Activated T-helper 1 cell treated with Interleukin-2 at 50 U/mL for 16 hours (primary cell): ENCODE data around the gene UNCX.
"Not testable (repeated sequence)": the region's sequence is repeated elsewhere in the genome, so short reads cannot be mapped to it uniquely, and the experiment has no call there.

Source experiments
- DNase-seq: peaks from one replicate; pipeline ENCODE4 v3.0.0-alpha.2; 2020; ENCODE audit warnings: low read depth

UNCX gene

DNA sequence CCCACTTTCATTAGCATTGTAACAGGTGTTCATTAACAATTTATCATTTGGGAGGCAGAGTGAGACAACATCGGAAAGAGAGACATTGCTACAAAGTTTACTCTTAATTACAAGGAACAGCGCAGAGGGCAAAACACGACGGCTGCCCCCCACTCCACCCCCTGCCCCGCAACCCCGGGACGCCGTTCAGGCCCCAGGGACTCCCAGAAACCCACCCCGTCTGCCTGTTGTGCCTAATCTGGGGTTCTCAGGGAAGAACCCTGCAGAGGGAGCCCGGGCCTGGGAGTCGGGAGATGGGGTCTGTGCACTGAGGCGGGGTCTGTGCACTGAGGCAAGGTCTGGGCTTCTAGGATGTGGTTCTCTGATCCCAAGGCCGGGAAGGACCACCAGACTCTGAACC is 25.2 kb downstream of the UNCX start:
- DNase-seq, result no peak

DNA sequence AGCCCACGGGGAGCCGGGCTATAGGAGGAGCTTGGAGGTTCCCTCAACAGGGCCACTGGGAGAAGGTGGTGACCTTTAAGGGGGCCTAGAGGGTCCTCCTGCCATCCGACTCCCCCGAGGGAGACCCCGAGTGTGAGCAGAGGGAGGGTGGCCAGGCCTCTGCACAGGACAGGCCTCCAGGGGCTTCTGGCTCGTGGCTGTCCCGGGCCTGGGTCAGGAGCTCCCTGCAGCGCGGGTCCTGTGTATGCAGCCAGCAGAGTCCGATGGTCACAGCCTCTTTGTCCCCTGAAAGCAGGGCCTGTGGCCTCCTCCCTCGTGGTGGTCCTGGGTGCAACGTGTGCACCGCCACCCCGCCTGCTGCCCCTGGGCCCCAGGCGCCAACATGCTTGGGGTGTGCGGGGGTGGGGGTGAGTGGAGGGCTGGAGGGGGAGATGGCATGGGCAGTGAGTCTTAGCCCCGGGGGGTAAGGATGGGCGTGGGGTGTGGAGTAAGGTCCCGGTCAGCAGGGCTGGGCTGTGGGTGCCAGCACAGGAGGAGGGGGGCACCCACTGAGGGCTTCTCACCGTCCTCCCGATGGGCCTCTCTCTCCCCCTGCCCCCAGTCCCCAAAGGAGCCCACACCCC is 27.1 kb downstream of the UNCX start:
- no peak for DNase-seq

GRCh38 chr7:1260244-1260635 is 27.6 kb downstream of the UNCX start:
- no peak for DNase-seq

- DNase-seq, result not testable (repeated sequence)
These were observed 28.4 kb downstream of the UNCX start for GRCh38 chr7:1261036-1261435.

DNA sequence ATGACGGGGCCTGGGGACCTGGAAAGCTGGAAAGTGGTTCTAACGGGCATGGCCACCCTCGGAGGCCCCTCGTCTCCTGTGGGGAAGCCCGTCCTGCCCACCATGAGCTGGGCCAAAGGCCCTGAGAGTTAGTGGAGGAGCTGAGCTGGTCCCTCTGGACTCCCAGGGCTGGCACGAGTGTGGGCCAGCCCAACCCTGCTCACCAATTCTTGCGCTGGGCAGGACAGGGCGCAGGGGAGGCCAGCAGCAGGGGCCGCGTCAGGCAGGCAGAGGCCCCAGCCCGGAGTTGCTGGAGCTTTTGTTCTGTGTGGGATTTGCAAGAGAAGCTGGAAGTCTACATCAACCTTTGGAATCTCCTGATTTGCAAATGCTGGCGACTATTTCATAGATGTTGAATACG is 29.8 kb downstream of the UNCX start:
- no peak for DNase-seq

- no peak for DNase-seq
These were observed 30.8 kb downstream of the UNCX start for GRCh38 chr7:1263391-1263951.

GRCh38 chr7:1264345-1265280 is 31.9 kb downstream of the UNCX start:
- DNase-seq, result no peak

DNA sequence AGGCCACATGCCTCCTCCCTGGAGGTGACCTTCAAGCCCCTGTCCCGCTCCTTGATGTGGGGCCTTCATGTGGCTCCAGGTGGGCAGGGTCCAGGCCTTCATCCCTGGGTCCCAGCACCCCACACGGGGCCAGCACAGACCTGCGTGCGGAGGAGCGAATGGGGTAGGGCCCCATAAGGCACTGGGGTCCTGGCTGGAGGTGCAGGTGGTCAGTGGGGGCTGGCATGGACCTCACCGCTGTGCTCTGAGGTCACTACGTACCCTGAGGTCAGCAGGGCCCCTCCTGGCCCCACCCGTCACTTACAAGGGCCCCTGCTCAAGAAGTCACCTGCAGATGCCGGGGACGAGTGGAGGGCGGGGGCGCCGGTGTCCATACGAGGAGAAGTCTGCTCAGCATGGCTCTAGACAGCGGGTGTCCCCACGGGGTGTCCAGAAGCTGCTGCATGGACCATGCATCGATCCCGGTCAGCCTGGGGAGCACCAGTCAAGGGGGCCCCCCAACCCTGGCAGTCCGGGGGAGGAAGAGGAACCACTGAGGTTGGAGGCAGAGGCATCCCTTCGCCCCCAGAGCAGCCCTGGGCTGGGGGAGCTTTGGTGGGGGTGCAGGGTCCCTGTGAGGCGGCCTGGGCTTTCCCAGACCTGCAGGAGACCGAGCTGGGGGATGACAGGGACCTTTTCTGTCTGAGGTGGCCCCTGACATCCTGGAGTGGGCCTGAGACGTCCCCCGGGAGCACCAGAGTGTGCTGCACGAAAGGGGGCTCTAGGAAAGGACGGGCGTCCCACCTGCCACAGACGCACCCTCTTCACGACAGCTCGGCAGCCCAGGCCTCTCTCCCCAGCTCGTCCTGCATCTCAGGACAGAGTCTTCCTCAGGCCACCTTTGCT is 34.6 kb downstream of the UNCX start:
- DNase-seq, result no peak

DNA sequence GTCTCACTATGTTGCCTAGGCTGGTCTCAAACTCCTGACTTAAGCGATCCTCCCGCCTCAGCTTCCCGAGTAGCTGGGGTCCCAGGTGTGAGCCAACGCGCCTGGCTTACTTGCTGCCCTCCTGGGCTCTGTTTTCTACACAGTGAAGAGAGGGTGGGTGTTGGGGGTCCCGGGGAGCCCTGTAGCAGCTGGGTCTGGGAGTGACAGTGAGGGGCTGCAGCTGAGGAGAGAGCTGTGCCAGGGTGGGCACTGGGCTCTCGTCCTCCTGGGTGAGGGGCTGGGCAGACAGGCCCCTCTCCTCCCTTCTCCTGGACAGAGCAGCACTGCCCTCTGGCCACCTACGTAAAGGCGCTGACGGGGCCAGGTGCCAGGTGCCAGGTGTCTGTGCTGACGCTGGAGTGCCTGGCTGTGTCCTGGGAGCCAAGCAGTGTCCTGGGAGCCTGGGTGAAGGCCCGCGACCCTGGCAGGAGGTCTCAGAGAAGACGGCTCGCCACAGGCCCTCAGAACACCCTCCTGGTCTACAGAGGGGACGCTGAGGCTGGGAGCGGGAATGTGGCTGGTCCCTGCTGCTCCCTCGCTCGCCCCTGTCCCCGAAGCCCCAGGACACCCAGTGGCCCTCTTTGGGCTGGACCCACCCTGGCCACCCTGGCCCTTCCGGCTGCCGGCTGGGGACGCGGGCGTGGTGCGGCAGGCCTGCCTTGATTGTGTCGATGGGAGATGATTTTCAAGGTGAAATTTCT is 35.6 kb downstream of the UNCX start:
- no peak for DNase-seq

- no peak for DNase-seq
These were observed 36.2 kb downstream of the UNCX start for GRCh38 chr7:1268866-1269265.

DNA sequence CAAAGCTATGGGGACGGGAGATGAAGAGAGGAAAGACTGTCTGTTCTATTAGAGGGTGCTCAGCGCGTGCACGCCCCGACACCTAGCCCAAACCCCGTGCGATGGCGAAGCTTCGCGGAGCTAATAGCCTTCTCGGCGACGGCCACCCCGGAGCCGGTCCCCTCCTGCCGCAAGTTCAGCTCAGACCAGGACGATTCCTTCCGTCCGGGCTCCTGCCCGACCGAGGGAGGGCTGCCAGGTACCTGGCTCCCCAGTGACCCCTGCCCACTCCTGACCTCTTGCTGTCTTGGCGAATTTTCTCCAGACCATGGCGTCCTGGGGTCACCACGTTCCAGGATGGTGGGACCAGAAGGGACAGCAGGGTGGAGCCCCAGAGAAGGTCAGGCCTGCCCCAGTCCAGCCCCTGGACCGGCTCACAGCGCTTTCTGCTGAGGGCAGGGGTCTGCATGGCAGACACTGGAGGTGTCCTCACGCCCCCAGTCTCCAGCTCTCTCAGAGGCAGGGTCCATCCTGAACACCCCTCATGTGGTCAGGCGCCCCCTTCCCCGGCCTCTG is 36.7 kb downstream of the UNCX start:
- no peak for DNase-seq

DNA sequence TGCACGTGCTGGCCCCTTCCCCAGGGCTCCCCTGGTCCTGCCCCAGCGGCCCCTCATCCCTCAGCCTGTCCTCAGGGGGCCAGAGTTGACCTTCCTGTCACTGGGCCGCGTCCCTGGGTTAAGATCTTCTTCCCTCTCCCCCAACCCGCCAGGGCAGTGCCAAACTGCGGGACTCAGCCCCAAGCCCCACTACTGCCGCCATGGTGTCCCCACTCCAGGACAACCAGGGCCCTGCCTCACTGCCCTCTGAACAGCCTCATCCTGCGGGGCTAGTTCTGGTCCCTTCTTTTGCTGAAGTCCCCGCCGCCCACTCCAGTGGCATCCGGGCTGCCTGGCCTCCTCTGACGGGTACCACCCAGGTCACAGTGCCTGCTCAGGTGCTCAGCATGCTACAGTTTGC is 37.5 kb downstream of the UNCX start:
- no peak for DNase-seq

DNA sequence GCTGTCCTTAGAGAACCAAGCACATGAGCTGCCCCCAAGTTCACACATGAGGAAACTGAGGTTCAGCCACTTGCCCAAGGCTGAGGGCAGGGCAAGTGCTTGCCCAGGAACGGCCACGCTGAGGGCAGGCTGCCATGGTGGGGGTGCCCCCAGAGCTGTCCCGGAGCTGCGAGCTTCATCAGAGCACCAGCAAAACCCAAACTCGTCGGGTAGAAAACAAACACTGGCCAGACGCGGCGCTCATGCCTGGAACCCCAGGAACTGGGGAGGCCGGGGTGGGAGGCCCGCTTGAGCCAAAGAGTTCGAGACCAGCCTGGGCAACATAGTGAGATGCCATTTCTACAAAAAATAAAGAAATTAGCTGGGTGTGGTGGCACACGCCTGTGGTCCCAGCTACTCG is 38.4 kb downstream of the UNCX start:
- no peak for DNase-seq

- DNase-seq, result no peak
These were observed 39.0 kb downstream of the UNCX start for GRCh38 chr7:1271656-1272055.

DNA sequence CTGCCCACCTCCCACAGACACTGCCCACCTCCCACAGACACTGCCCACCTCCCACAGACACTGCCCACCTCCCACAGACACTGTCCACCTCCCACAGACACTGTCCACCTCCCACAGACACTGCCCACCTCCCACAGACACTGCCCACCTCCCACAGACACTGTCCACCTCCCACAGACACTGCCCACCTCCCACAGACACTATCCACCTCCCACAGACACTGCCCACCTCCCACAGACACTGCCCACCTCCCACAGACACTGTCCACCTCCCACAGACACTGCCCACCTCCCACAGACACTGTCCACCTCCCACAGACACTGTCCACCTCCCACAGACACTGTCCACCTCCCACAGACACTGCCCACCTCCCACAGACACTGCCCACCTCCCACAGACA is 39.5 kb downstream of the UNCX start:
- not testable (repeated sequence) for DNase-seq

DNA sequence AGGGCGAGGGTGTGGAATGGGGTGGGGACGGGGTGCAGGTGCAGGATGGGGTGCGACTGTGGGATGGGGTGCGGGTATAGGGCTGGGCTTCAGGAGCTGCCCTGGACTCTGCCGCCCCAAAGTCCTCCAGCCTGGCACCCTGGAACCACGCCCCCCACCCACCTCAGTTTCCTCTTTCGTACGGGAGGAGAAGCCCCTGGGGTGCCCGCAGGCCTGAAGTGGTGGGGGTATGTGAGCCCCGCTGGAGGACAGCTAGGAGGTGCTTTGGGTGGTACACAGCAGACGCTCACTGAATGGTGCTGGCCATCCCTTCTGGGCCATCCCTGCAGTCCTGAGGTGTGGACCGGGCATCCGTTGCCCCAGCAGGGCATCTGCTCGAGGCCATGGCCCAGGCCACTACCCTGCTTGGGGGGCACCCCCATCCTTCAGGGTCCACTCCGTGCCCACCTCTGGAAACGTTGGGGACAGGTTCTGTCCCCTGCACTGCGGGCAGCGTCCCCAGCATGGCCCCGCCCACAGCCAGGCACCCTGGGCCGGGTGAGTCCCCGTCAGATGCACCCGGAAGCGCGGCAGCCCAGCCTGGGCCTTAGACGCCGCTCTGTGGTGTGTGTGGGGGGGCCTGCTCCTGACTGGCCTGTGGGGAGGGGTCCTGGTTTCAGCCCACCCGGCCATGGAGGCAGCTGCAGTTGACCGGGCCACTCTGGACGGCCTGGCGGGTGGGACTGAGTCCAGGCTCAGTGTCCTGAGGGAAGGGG is 41.6 kb downstream of the UNCX start:
- DNase-seq, result no peak

GRCh38 chr7:1274876-1275375 is 42.3 kb downstream of the UNCX start:
- DNase-seq, result no peak

- no peak for DNase-seq
These were observed 43.0 kb downstream of the UNCX start for GRCh38 chr7:1275451-1276381.

GRCh38 chr7:1276626-1277175 is 44.0 kb downstream of the UNCX start:
- no peak for DNase-seq
